GM03348 (cell line): ENCODE results near the gene SYNE4.
A peak's percentile ranks its signal among the peaks of the same experiment; 100 is the strongest.
"Not testable (repeated sequence)": the region's sequence is repeated elsewhere in the genome, so short reads cannot be mapped to it uniquely, and the experiment has no call there.

ENCODE experiments used
- DNase-seq: peaks from one replicate; pipeline ENCODE4 v3.0.0; 2012; ENCODE audit warnings: low spot score

SYNE4 gene

GRCh38 chr19:35990771-35991730 is 17.6 kb downstream of the SYNE4 start:
- DNase-seq, result no peak

- DNase-seq, result no peak
Observed at GRCh38 chr19:35990156-35990555, 18.5 kb downstream of the SYNE4 start.

- DNase-seq, result no peak
Observed at GRCh38 chr19:35988824-35989223, 19.8 kb downstream of the SYNE4 start.

GRCh38 chr19:35987571-35987896 is 21.1 kb downstream of the SYNE4 start:
- DNase-seq, result no peak

GRCh38 chr19:35986664-35987570 is 21.7 kb downstream of the SYNE4 start:
- peak; percentile 33 for DNase-seq

- DNase-seq, result no peak
Observed at GRCh38 chr19:35986111-35986510, 22.5 kb downstream of the SYNE4 start.

GRCh38 chr19:35983177-35983576 is 25.4 kb downstream of the SYNE4 start:
- DNase-seq, result no peak

- not testable (repeated sequence) for DNase-seq
Observed at GRCh38 chr19:35980997-35981396, 27.6 kb downstream of the SYNE4 start.

GRCh38 chr19:35978832-35979365 is 29.7 kb downstream of the SYNE4 start:
- no peak for DNase-seq

GRCh38 chr19:35978271-35978670 is 30.3 kb downstream of the SYNE4 start:
- no peak for DNase-seq

GRCh38 chr19:35977446-35978222 is 31.0 kb downstream of the SYNE4 start:
- no peak for DNase-seq

GRCh38 chr19:35975608-35976214 is 32.9 kb downstream of the SYNE4 start:
- DNase-seq, result peak; percentile 56

- no peak for DNase-seq
Observed at GRCh38 chr19:35973487-35973886, 35.1 kb downstream of the SYNE4 start.

- no peak for DNase-seq
Observed at GRCh38 chr19:35966771-35967170, 41.8 kb downstream of the SYNE4 start.

- peak; percentile 65 for DNase-seq
Observed at GRCh38 chr19:35963514-35963913, 45.1 kb downstream of the SYNE4 start.

- DNase-seq, result no peak
Observed at GRCh38 chr19:35960432-35960972, 48.1 kb downstream of the SYNE4 start.

GRCh38 chr19:35959968-35960320 is 48.7 kb downstream of the SYNE4 start:
- DNase-seq, result no peak

GRCh38 chr19:35959040-35959967 is 49.3 kb downstream of the SYNE4 start:
- DNase-seq, result peak; percentile 64

- DNase-seq, result no peak
Observed at GRCh38 chr19:35958660-35959039, 50.0 kb downstream of the SYNE4 start.

- DNase-seq, result not testable (repeated sequence)
Observed at GRCh38 chr19:35957411-35957810, 51.2 kb downstream of the SYNE4 start.
